NCI-H187 treated with DMSO at 0.1 percent for 48 hours (cell line): ENCODE results near the gene DSG3.

ENCODE experiments used
- DNase-seq: peaks from one replicate; lab custom pipeline; 2025; lab: John Stamatoyannopoulos, UW

Gene DSG3

GRCh38 chr18:31430072-31430471, 17.5 kb upstream of the DSG3 start:
- DNase-seq: no peak

- no peak for DNase-seq
Observed at GRCh38 chr18:31430554-31430953, 17.0 kb upstream of the DSG3 start.

GRCh38 chr18:31432316-31432715, 15.2 kb upstream of the DSG3 start:
- no peak for DNase-seq

- DNase-seq: no peak
Observed at GRCh38 chr18:31436825-31437224, 10.7 kb upstream of the DSG3 start.

GRCh38 chr18:31438402-31438801, 9.1 kb upstream of the DSG3 start:
- no peak for DNase-seq

- no peak for DNase-seq
Observed at GRCh38 chr18:31439807-31440325, 7.7 kb upstream of the DSG3 start.

GRCh38 chr18:31440787-31441186, 6.8 kb upstream of the DSG3 start:
- DNase-seq: no peak

- DNase-seq: no peak
Observed at GRCh38 chr18:31441493-31441892, 6.0 kb upstream of the DSG3 start.

- no peak for DNase-seq
Observed at GRCh38 chr18:31444142-31444541, 3.4 kb upstream of the DSG3 start.

GRCh38 chr18:31445908-31446307, 1.6 kb upstream of the DSG3 start:
- no peak for DNase-seq

- DNase-seq: no peak
Observed at GRCh38 chr18:31446854-31447253, 687 bp upstream of the DSG3 start.

GRCh38 chr18:31450409-31450808, 2.9 kb downstream of the DSG3 start:
- DNase-seq: no peak

- DNase-seq: no peak
Observed at GRCh38 chr18:31451625-31452024, 4.1 kb downstream of the DSG3 start.

GRCh38 chr18:31454066-31454708, 6.6 kb downstream of the DSG3 start:
- DNase-seq: no peak

- no peak for DNase-seq
Observed at GRCh38 chr18:31469629-31470028, 22.1 kb downstream of the DSG3 start.

GRCh38 chr18:31478688-31479087, 31.1 kb downstream of the DSG3 start:
- DNase-seq: no peak

GRCh38 chr18:31482051-31482450, 34.5 kb downstream of the DSG3 start:
- DNase-seq: no peak

- DNase-seq: no peak
Observed at GRCh38 chr18:31483396-31483795, 35.9 kb downstream of the DSG3 start.

- DNase-seq: no peak
Observed at GRCh38 chr18:31484461-31484860, 36.9 kb downstream of the DSG3 start.

GRCh38 chr18:31486165-31486564, 38.6 kb downstream of the DSG3 start:
- DNase-seq: no peak

GRCh38 chr18:31487246-31488015, 39.9 kb downstream of the DSG3 start:
- DNase-seq: no peak

GRCh38 chr18:31489311-31489710, 41.8 kb downstream of the DSG3 start:
- DNase-seq: no peak

GRCh38 chr18:31490387-31490786, 42.8 kb downstream of the DSG3 start:
- no peak for DNase-seq

- DNase-seq: no peak
Observed at GRCh38 chr18:31490833-31491232, 43.3 kb downstream of the DSG3 start.
